NB4 (cell line): ENCODE data around the gene SMCO1.
A peak's percentile ranks its signal among the peaks of the same experiment; 100 is the strongest.

Experiments
- DNase-seq: peaks from one replicate; pipeline ENCODE4 v3.0.0; 2010; ENCODE audit warnings: low read depth
- H3K4me3 ChIP-seq: one replicate; pipeline ENCODE4 v1.5.1; 2011; ENCODE audit warnings: mild to moderate bottlenecking, low read depth, low read length, moderate library complexity
- CTCF ChIP-seq: IDR thresholded peaks from one replicate; pipeline ENCODE4 v1.5.1; 2012; ENCODE audit warnings: low read depth, low read length
- MAX ChIP-seq: IDR thresholded peaks from 2 replicates; pipeline ENCODE4 v1.6.1; 2011; ENCODE audit warnings: low read depth, low read length
- MYC ChIP-seq: IDR thresholded peaks from 2 replicates; pipeline ENCODE4 v1.6.1; 2011; ENCODE audit warnings: low read depth, low read length
- POLR2A ChIP-seq: IDR thresholded peaks from 2 replicates; pipeline ENCODE4 v1.6.1; 2011; ENCODE audit warnings: mild to moderate bottlenecking; ENCODE audit not compliant: insufficient read length; ENCODE audit errors: extremely low read depth

The SMCO1 gene

GRCh38 chr3:196541684-196542445 lies 26.7 kb upstream of the SMCO1 start:
- TF ChIP-seq MYC (no peak), POLR2A (no peak), MAX (no peak), CTCF (no peak)
- DNase-seq: no peak
- no peak overlapping the region for H3K4me3 ChIP-seq

GRCh38 chr3:196537319-196537984 lies 22.3 kb upstream of the SMCO1 start:
- peak; percentile 51 for TF ChIP-seq CTCF
- TF ChIP-seq POLR2A: no peak
- no peak for TF ChIP-seq MYC
- TF ChIP-seq MAX: no peak
- peak; percentile 47 for DNase-seq
- no peak overlapping the region for H3K4me3 ChIP-seq

GRCh38 chr3:196533260-196533681 lies 18.1 kb upstream of the SMCO1 start:
- no peak overlapping the region for H3K4me3 ChIP-seq
- no peak for DNase-seq

GRCh38 chr3:196531418-196531817 lies 16.3 kb upstream of the SMCO1 start:
- no peak overlapping the region for H3K4me3 ChIP-seq
- no peak for DNase-seq
- TF ChIP-seq MAX: no peak
- TF ChIP-seq CTCF: no peak
- TF ChIP-seq POLR2A: no peak
- no peak for TF ChIP-seq MYC

More at GRCh38 chr3:196533260-196533681, 18.1 kb upstream of the SMCO1 start:
- TF ChIP-seq MAX (no peak), POLR2A (no peak), CTCF (no peak), MYC (no peak)

- no peak overlapping the region for H3K4me3 ChIP-seq
- DNase-seq: peak; percentile 81
- TF ChIP-seq MYC (no peak), CTCF (peak; percentile 46)
These were observed 13.6 kb upstream of the SMCO1 start for GRCh38 chr3:196528639-196529233.
